Stimulated activated CD4-positive, alpha-beta T cell treated with anti-CD3 and anti-CD28 coated beads, TNF-alpha, amount 100 ng/mL, for 48 hours (primary cell): ENCODE data around the gene SLC25A13.
"Not testable (repeated sequence)": the region's sequence is repeated elsewhere in the genome, so short reads cannot be mapped to it uniquely, and the experiment has no call there.

ENCODE experiments used
- DNase-seq, 3 donors: peaks; one replicate each; pipeline ENCODE4 v3.0.0-alpha.2; 2020; ENCODE audit warnings: low read depth in 3 of 3

SLC25A13 gene

GRCh38 chr7:96157856-96158255 lies 164.0 kb downstream of the SLC25A13 start:
- no peak for DNase-seq

GRCh38 chr7:96154506-96154905 lies 167.4 kb downstream of the SLC25A13 start:
- not testable (repeated sequence) for DNase-seq

GRCh38 chr7:96152706-96153105 lies 169.2 kb downstream of the SLC25A13 start:
- DNase-seq: no peak

GRCh38 chr7:96151889-96152288 lies 170.0 kb downstream of the SLC25A13 start:
- no peak for DNase-seq

GRCh38 chr7:96144260-96144526 lies 177.7 kb downstream of the SLC25A13 start:
- DNase-seq: no peak

GRCh38 chr7:96143495-96144259 lies 178.2 kb downstream of the SLC25A13 start:
- DNase-seq: no peak

- no peak for DNase-seq
Measured at GRCh38 chr7:96136600-96137239, 185.2 kb downstream of the SLC25A13 start.

GRCh38 chr7:96135241-96135640 lies 186.7 kb downstream of the SLC25A13 start:
- no peak for DNase-seq

GRCh38 chr7:96131525-96131924 lies 190.4 kb downstream of the SLC25A13 start:
- no peak for DNase-seq

- no peak for DNase-seq
Measured at GRCh38 chr7:96127746-96128145, 194.2 kb downstream of the SLC25A13 start.

GRCh38 chr7:96126382-96126781 lies 195.5 kb downstream of the SLC25A13 start:
- no peak for DNase-seq

GRCh38 chr7:96122746-96123145 lies 199.2 kb downstream of the SLC25A13 start:
- no peak for DNase-seq

GRCh38 chr7:96121752-96122151 lies 200.1 kb downstream of the SLC25A13 start:
- no peak for DNase-seq

- no peak for DNase-seq
Measured at GRCh38 chr7:96120445-96121225, 201.3 kb downstream of the SLC25A13 start.

- no peak for DNase-seq
Measured at GRCh38 chr7:96118449-96119001, 203.4 kb downstream of the SLC25A13 start.

- DNase-seq: no peak
Measured at GRCh38 chr7:96116173-96116572, 205.7 kb downstream of the SLC25A13 start.

GRCh38 chr7:96114190-96114589 lies 207.7 kb downstream of the SLC25A13 start:
- DNase-seq: no peak

- DNase-seq: no peak
Measured at GRCh38 chr7:96111405-96111804, 210.5 kb downstream of the SLC25A13 start.

- no peak for DNase-seq
Measured at GRCh38 chr7:96104984-96105383, 216.9 kb downstream of the SLC25A13 start.

GRCh38 chr7:96102096-96102811 lies 219.6 kb downstream of the SLC25A13 start:
- DNase-seq: no peak

- no peak for DNase-seq
Measured at GRCh38 chr7:96100737-96101136, 221.2 kb downstream of the SLC25A13 start.

GRCh38 chr7:96097835-96098234 lies 224.1 kb downstream of the SLC25A13 start:
- no peak for DNase-seq
